GM23248 (cell line): Measurements from ENCODE around the gene CCDC27.

Experiments
- EZH2 ChIP-seq: fragments of 200-600 bp; sonication (generic); IDR thresholded peaks from 2 replicates; pipeline ENCODE4 v1.6.1; 2018; ENCODE audit warnings: antibody characterized with exemption, mild to moderate bottlenecking; ENCODE audit not compliant: insufficient read depth, poor library complexity, severe bottlenecking
- EZH2phosphoT487 ChIP-seq: fragments of 200-600 bp; sonication (generic); IDR thresholded peaks from 2 replicates; pipeline ENCODE4 v1.6.1; 2018; ENCODE audit warnings: antibody characterized with exemption, moderate library complexity, mild to moderate bottlenecking, low read depth; ENCODE audit not compliant: insufficient read depth

DNA sequence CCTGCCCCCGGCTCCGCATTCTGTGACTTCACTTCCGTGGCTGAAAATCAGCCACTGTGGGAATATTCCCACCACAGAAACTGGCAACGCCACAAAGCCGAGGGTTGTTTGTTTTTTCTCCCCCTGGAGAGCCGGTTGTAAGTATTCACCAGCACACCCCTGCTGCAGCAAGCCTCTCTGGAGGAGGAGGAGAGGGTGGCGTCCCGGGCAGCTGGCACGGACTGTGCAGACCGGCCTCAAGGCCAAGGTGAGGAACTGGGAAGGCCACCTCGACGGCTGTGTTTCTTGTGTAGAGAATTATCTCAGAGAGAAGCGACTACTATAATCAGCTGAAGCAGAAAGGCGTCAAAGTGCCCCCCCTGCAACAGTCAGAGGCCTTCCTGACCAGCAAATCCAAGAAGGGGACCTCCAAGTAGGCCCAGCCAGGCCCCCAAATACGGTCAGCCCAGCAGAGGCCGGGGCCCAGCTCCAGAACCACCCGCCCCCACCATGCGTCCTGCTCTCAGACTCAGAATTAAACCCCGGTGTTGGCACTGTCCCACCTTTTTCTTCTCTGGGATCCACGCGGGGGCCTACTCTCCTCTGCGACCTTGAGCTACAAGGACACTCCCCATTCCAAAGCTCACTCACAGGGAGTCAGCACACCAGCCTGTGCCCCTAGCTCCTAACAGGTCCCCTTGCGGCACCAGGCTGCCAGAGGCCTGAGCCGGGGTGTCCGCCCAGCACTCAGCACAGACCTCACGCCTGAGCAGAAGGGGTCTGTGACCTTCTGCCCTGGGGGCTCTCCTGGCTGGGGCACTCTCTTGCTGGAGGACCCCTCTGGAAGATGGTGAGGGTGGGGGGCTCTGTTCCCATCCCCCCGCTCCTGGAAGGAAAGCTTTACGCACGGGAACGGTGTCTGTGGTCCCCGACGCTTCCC lies 19.1 kb downstream of the CCDC27 start:
- TF ChIP-seq EZH2 (no peak), EZH2phosphoT487 (no peak)
